T47D (cell line): ENCODE results near the gene REV1.

Source experiments
- DNase-seq, 2 experiments: peaks; one replicate each; pipeline versions ENCODE4 v3.0.0 to v3.0.0-alpha.2; 2011 to 2012; ENCODE audit warnings: low read depth in 1 of 2, low spot score in 1 of 2
- JUND ChIP-seq: IDR thresholded peaks from 2 replicates; pipeline ENCODE4 v1.6.1; 2012; ENCODE audit warnings: low read depth
- in situ Hi-C: cut with HindIII; loops from 2 replicates; pipeline ENCODE4 v1.10.0; 2016; ENCODE audit warnings: low sequenced_read_pairs, low pct_unique_long_range_greater_than_20kb

The REV1 gene

GRCh38 chr2:99401841-99402240, 88.0 kb downstream of the REV1 start:
- no peak for DNase-seq
- in situ Hi-C loops = no loop called here
- TF ChIP-seq JUND = no peak

- TF ChIP-seq JUND = no peak
- DNase-seq = no peak
- in situ Hi-C loops = no loop called here
Observed at GRCh38 chr2:99399795-99400194, 90.0 kb downstream of the REV1 start.

DNA sequence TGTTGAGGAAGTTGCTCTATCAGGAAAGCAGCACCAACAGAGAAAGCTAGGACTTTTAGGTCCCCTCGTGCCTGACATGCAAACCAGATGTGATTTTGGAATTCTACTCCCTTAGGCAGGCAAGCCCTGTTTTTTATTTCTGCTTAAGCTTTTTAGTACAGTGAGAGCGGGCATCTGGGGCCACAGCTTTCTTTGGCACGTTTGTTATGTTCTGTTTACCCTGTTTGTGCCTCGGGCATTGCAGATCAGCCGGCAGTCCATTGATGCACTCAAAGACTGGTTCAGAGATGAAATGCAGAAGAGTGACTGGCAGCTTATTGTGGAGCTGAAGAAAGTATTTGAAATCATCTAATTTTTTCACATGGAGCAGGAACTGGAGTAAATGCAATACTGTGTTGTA, 90.8 kb downstream of the REV1 start:
- in situ Hi-C loops = no loop called here
- DNase-seq = peak in 1 of 2 experiments; percentile 25
- TF ChIP-seq JUND = no peak

DNA sequence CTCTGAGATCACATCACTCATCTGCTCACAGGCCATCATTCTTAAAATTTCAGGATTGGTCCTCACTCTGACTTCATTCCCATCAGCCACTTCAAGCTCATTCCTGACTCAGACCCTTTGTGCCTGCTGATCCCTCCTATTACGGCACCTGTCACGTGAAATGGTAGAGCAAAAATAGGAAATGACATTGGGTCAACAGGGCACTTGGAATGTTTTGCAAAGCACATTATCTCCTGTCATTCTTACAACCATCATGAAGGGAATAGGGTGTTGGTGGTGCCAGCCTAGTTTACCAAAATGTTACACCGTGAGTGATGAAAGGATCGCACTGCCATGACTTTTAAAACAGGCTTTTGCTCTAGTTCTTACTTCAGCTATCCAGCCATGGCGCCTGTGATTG, 91.5 kb downstream of the REV1 start:
- in situ Hi-C loops = no loop called here
- TF ChIP-seq JUND = no peak

DNA sequence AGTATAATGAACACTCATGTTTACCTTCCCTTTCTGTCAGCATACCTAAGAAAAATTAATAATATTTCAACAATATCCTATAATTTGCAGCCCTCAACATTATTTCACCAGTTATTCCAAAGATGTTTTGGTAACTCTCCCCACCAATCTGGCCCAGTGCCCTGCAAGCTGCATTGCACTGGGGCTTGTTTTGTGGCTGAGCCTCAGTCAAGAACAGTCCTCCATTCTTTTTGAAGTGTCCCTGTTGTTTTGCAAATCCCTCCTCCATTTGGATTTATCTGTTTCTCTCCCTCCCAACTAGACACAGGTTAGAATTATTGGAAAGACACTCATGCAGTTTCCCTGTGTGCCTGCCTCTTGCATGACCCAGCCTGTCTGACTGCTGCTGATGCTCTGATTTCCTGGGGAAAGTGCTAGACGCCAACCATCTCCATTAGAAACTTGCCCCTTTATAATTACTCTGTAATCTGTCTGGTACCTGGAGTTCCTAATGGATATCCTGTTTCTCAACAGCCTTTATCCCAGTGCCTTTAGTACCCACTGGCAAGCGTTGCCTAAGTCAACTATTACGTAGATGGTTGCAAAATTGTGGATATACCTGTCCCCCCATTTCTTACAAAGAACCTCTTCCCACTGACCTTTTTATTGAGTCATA, 92.4 kb downstream of the REV1 start:
- in situ Hi-C loops = no loop called here

More for the DNA sequence above, 91.5 kb downstream of the REV1 start:
- no peak for DNase-seq

DNA sequence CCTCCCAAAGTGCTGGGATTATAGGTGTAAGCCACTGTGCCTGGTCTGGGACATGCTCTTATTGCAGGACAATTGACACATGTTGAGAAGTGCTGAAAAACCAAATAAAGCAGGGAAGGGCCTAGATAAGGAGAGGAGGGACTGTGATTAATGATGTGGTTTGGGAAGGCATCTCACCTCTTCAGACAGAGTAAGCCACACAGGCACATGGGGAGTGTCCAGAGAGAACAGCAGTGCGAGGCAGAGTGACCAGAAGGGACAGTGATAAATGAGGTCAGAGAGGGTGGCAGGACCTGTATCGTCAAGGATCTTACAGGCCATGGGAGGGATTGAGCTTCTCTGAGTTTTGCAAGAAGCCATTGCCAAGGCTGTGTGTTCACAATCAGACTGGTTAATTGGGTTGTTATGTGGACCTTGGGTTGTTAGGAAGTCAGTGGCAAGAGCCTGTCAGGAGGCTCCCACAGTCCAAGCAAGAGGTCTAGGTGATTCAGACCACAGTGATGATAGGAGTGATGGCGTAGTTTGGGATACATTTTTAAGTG, 94.2 kb downstream of the REV1 start:
- no peak for DNase-seq
- no peak for TF ChIP-seq JUND
- in situ Hi-C loops = no loop called here

More for the DNA sequence above, 92.4 kb downstream of the REV1 start:
- no peak for DNase-seq
- no peak for TF ChIP-seq JUND

- TF ChIP-seq JUND = no peak
- DNase-seq = no peak
- in situ Hi-C loops = no loop called here
Observed at GRCh38 chr2:99389946-99390345, 99.9 kb downstream of the REV1 start.

- no peak for TF ChIP-seq JUND
- in situ Hi-C loops = no loop called here
- DNase-seq = no peak
Observed at GRCh38 chr2:99389371-99389770, 100.4 kb downstream of the REV1 start.

DNA sequence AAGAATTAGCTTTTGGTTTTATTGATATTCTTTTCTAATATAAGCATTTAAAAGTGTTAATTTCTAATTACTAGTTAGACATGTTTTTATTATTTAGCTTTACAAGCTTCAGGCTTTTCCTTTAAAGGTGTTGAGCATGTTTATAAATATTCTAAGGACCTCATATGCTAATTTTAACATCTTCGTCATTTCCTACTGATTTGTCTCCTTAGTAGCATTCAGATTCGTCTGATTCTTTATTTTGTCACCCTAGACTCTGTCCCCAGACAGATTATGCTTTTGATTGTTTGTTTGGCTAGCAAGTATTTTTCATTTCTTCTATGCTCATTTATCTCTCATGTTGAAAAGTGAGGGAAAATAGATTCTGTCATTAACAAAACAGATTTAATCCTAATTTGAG, 100.9 kb downstream of the REV1 start:
- in situ Hi-C loops = no loop called here
- DNase-seq = no peak
- TF ChIP-seq JUND = no peak

- DNase-seq = no peak
- TF ChIP-seq JUND = no peak
- in situ Hi-C loops = no loop called here
Observed at GRCh38 chr2:99386011-99386410, 103.8 kb downstream of the REV1 start.

DNA sequence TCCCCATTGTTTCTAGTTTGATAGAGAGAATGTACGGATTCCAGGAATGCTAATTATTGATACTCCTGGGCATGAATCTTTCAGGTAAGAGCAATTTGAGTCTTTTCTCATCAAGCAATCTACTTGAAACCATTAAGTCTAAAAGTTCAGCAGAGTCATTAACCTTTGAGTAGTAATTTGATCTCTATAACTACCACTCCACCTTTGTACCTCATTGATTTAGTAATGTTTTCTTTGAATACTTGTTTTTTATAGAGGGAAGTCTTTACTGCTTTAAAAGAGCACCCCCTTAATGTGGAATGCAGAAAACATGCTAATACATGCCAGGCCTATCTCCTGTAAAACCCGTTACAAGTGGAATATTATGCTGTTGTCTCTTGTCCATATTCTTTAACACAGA, 107.7 kb downstream of the REV1 start:
- no peak for DNase-seq
- no peak for TF ChIP-seq JUND

DNA sequence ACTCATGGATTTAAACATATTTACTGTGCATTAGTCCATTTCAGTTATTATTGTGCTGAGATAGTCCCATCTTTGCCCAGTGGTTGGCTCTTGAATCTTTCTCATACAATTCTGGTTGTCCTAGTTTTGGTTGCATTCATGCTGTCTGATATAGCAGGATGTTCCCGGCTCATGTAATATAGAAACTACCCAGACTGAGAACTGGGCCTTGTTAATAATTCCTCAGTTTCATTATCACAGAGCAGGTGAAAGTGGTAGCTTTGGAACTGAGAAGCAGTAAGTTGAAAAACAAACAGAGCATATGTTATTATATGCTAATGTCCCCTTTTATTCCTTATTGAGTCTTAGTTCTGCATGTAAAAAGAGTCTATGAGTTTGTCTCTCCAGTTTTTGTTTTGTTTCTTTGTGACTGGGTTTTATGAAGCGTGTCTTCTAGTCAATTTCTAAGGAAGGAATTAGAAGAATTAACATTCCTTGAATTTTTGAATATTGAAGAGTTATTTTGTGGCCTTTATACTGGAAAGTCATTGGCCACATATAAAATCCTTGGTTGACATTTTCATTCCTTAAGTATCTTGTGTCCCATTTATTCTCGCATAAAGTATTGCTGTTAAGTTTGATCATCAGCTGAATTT, 109.3 kb downstream of the REV1 start:
- in situ Hi-C loops = no loop called here
- no peak for DNase-seq
- no peak for TF ChIP-seq JUND

More for the DNA sequence above, 107.7 kb downstream of the REV1 start:
- in situ Hi-C loops = no loop called here

DNA sequence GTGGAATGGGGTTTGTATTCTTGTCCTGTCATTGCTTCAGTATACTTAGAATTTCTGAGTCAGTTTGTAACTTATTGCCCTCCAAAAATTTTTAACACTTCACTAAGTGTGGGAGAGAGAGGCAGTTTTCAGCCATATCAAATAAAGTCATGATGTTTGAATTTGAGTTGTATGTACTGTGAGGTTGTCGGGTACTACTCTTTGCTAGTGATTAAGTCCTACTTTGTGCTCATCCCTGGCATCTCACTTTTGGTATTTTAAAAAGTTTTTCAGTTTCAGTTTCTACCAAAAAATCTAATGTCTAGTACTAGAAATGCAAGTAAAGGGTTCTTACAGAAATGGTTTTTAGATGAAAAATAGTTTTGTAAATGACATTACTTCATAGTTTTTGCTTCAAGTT, 111.9 kb downstream of the REV1 start:
- no peak for DNase-seq
- in situ Hi-C loops = no loop called here
- no peak for TF ChIP-seq JUND
